GM10248 (cell line): ENCODE data around the gene NUP85.
"Not testable (repeated sequence)": the region's sequence is repeated elsewhere in the genome, so short reads cannot be mapped to it uniquely, and the experiment has no call there.

Experiments
- CTCF ChIA-PET: fragments of 300-600 bp; sonication (Branson Sonifier 250); formaldehyde crosslinking; extraction: SDS; loops from one replicate; lab custom pipeline; 2021; ENCODE audit warnings: antibody characterized with exemption; lab: Yijun Ruan, JAX
- POLR2A ChIA-PET: fragments of 350-650 bp; sonication (Branson Sonifier 250); formaldehyde crosslinking; extraction: SDS; loops from one replicate; lab custom pipeline; 2020; ENCODE audit warnings: antibody characterized with exemption; lab: Yijun Ruan, JAX
- DNase-seq: peaks from one replicate; pipeline ENCODE4 v3.0.0; 2012; ENCODE audit errors: extremely low spot score
- CTCF ChIP-seq: IDR thresholded peaks from 2 replicates; pipeline ENCODE4 v1.5.1; 2012; ENCODE audit warnings: mild to moderate bottlenecking, low read depth; ENCODE audit errors: extremely low read depth, missing control alignments, control extremely low read depth

The NUP85 gene, protein sequence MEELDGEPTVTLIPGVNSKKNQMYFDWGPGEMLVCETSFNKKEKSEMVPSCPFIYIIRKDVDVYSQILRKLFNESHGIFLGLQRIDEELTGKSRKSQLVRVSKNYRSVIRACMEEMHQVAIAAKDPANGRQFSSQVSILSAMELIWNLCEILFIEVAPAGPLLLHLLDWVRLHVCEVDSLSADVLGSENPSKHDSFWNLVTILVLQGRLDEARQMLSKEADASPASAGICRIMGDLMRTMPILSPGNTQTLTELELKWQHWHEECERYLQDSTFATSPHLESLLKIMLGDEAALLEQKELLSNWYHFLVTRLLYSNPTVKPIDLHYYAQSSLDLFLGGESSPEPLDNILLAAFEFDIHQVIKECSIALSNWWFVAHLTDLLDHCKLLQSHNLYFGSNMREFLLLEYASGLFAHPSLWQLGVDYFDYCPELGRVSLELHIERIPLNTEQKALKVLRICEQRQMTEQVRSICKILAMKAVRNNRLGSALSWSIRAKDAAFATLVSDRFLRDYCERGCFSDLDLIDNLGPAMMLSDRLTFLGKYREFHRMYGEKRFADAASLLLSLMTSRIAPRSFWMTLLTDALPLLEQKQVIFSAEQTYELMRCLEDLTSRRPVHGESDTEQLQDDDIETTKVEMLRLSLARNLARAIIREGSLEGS

DNA sequence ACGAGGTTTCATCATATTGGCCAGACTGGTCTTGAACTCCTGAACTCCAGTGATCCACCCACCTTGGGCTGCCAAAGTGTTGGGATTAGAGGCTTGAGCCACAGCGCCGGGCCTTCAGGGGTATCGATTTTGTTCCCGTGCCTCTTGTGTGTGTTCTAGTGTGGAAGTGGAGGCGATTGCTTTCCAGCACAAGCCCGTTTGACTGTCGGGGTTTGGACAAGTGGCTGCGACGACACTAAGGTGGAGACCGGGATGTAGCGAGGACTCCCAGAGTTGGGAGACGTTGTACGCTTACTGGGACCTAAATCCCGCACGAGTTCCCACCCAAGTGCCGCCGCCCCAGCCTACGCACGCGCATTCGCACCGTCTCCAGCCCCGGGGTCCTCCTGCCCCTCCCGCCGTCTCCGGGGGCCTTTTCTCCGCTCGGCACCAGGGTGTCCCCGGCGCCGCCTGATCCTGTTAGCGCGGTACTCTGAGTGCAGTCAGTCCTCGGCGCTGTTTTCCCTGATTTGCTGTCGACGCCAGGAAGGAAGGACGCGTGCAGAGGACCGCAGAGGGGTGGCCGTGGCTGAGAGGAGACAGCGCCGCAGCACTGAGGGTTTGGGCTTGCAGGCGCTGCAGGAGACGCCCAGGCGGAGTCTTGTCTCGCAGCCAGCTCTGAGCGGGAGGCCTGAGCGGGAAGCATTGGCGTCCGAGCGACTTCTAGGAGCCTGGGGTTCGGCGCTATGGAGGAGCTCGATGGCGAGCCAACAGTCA is at the start of gene NUP85:
Gene NUP85, plus strand, starts transcription at position 643 of the 756 bp plus-strand sequence. Its CDS starts 83 bp downstream, at position 726.
- no peak for TF ChIP-seq CTCF
- DNase-seq = peak; percentile 99
- CTCF ChIA-PET = interaction anchor here (1.0 to 9.1 kb wide), 8 partner anchors 9 to 244 kb away, joined by 3 to 116 read pairs (median 7); partner anchors contain the start of gene MIF4GD
- POLR2A ChIA-PET = interaction anchor here (0.6 kb wide), 1 partner anchor 51 kb away, joined by 3 read pairs; the partner anchor contains the start of gene JPT1

- CTCF ChIA-PET = interaction anchor here (1.0 to 3.2 kb wide), 4 partner anchors 10 to 43 kb away, joined by 3 to 12 read pairs (median 4); no protein-coding TSS in a partner anchor
- DNase-seq, POLR2A ChIA-PET: not testable (repeated sequence)
Measured at GRCh38 chr17:75158480-75158879, 47.0 kb upstream of the NUP85 start.

DNA sequence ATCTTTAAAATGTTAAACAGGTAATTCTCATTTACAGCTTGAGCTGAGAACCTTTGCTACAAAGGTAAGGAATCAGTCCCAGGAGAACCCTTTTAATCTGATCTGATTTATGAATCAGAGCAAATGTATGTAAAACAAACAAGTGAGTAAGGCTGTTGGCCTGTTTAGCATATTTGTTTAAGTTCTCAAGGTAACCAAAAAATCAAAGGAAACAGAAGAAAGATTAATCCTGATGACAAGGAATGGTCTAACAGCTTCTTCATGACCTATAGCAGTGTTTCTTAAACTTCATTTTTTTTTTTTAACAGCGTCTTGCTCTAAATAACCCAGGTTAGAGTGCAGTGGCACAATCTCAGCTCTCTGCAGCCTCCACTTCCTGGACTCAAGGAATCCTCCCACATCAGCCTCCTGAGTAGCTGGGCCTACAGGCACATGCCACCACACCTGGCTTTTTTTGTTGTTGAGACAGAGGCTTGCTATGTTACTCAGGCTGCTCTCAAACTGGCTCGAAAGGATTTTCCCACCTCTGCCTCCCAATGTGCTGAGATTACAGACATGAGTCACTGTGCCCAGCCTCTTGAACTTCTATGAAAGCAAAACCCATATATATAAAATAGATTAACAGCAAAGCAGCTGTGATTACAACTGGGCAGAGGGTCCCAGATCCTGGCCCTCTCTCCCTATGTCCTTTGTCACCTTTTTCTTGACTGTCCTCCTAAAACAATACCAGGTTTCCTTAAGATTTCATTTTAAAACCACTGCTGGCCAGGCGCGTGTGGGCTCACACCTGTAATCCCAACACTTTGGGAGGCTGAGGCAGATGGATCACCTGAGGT is 46.1 kb upstream of the NUP85 start:
- ChIA-PET POLR2A (no interaction called here), CTCF (interaction anchor here (1.0 to 3.2 kb wide), 6 partner anchors 11 to 253 kb away, joined by 3 to 12 read pairs (median 3); no protein-coding TSS in a partner anchor)
- TF ChIP-seq CTCF = no peak
- no peak for DNase-seq

DNA sequence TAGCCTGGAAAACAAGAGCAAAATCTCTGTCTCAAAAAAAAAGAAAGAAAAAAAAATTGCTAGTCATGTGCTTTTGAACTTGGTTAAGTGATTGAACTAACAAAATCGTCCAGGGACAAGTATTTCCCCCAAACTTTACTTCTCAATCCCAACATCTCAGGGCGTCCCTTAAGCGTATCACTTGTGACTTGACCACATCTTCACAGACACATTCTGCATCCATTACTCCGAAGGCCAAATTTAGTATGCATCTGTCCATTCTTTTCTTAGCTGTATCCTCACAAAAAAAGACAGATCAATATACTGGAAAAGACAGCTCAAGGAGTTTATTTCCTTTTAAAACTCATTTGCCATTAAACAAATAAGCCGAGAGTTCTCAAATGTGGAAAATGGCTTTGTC is 45.3 kb upstream of the NUP85 start:
- CTCF ChIA-PET = interaction anchor here (1.2 to 3.2 kb wide), 4 partner anchors 12 to 252 kb away, joined by 3 to 12 read pairs (median 3); no protein-coding TSS in a partner anchor
- TF ChIP-seq CTCF = no peak
- POLR2A ChIA-PET = no interaction called here
- DNase-seq = no peak

DNA sequence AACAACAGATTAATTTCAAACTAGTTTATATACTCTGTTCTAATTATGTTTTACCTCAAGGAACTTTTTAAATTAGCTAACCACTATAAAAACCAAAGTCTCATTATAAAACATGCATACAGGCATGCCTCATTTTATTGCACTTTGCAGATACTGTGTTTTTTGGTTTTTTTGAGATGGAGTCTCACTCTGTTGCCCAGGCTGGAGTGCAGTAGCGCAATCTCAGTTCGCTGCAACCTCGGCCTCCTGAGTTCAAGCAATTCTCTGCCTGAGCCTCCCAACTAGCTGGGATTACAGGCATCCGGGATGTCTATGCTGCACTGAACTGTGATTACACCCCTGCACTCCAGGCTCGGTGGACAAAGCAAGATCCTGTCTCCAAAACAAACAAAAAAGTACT is 42.4 kb upstream of the NUP85 start:
- CTCF ChIA-PET = interaction anchor here (1.0 to 2.2 kb wide), 3 partner anchors 8 to 49 kb away, joined by 3 to 8 read pairs (median 7); partner anchors contain the start of gene JPT1
- DNase-seq = no peak
- POLR2A ChIA-PET = no interaction called here
- no peak for TF ChIP-seq CTCF

DNA sequence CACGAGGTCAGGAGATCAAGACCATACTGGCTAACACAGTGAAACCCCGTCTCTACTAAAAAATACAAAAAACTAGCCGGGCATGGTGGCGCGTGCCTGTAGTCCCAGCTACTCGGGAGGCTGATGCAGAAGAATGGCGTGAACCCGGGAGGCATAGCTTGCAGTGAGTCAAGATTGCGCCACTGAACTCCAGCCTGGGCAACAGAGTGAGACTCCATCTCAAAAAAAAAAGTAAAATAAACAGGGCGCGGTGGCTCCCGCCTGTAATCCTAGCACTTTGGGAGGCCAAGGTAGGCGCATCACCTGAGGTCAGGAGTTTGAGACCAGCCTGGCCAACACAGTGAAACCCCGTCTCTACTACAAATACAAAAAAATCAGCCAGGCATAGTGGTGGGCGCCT is 40.9 kb upstream of the NUP85 start:
- ChIA-PET CTCF (interaction anchor here (1.0 to 1.1 kb wide), 3 partner anchors 12 to 51 kb away, joined by 3 to 4 read pairs (median 3); no protein-coding TSS in a partner anchor), POLR2A (interaction anchor here (0.6 kb wide), 2 partner anchors 10 to 49 kb away, joined by 3 read pairs; no protein-coding TSS in a partner anchor)
- DNase-seq = not testable (repeated sequence)
